ENCODE data around the gene KRT78. TPM values are rescaled to one million over a fixed set of nuclear protein-coding genes. Genes with fewer than 3 reads are reported as not detected.

The KRT78 gene
- total and polyA plus RNA-seq, 2 donors (not counting 1 experiment from before 2014, with no cell fraction given): not detected

DNA sequence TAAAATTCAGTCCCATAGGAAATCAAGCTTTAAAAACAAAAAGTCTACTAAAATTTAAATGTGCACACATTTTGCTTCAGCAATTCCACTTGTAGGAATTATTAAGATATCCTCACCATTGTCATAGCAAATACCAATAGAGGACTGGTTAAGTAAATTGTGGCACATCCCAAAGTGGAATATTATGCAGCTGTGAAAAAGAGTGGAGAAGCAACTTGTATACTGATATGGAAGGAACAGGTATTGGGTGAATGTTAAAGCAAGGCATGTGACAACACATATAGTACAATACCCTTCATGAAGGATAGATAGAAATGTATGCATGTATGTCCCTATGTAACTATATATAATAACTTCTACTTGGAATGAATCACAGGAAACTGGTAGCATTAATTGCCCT, 44.2 kb upstream of the KRT78 start:
- H3K27ac Mint-ChIP-seq: no peak overlapping the region
- Histone ChIP-seq H2AFZ (ENCODE audit: insufficient read depth, low read depth, low read length, poor library complexity, severe bottlenecking) (no peak overlapping the region), H3K9ac (ENCODE audit: low read length) (no peak overlapping the region), H4K20me1 (ENCODE audit: control insufficient read depth, insufficient read depth, low read length, poor library complexity, severe bottlenecking) (no peaks in the 10 kb centered on the region), H3K4me1 (ENCODE audit: control insufficient read depth in 2 of 2, insufficient read depth in 2 of 2, low read length in 2 of 2) (no peaks in the 10 kb centered on the region), H3K79me2 (ENCODE audit: control insufficient read depth, insufficient read depth, low read length) (no peaks in the 10 kb centered on the region), H3K27me3 (replicated peaks in 1 of 4; ENCODE audit: control extremely low read depth in 1 of 4, control insufficient read depth in 3 of 4, insufficient read depth in 4 of 4, low read length in 3 of 4) (no peaks in the 10 kb centered on the region), H3K4me2 (replicated peaks; ENCODE audit: low read depth, low read length, poor library complexity, severe bottlenecking) (no peak overlapping the region), H3K27ac (ENCODE audit: low read length in 2 of 2) (no peak overlapping the region), H3K36me3 (replicated peaks in 1 of 2; ENCODE audit: control extremely low read depth in 1 of 2, control insufficient read depth in 1 of 2, extremely low read depth in 1 of 2, insufficient read depth in 2 of 2, low read length in 1 of 2) (no peaks in the 10 kb centered on the region), H3K4me3 (ENCODE audit: control extremely low read depth in 1 of 5, extremely low read depth in 1 of 5, insufficient read depth in 1 of 5, low read depth in 2 of 5, low read length in 4 of 5) (no peak overlapping the region), H3K9me3 (ENCODE audit: control extremely low read depth in 1 of 3, control insufficient read depth in 2 of 3, insufficient read depth in 1 of 3, low read length in 2 of 3) (peaks cover 0 to 4% (median 0%) of the 10 kb centered on the region in 3 donors)
- intact Hi-C loops (cut with micrococcal nuclease): no loop called here
- peaks cover 18% of the 10 kb centered on the region for H3K27me3 Mint-ChIP-seq
- TF ChIP-seq CTCF (IDR thresholded peaks at IDR 0.05): no peak
- no peak for TF ChIP-seq EZH2 (IDR thresholded peaks at IDR 0.05; ENCODE audit: borderline replicate concordance, insufficient read depth, low read depth, low read length, poor library complexity, severe bottlenecking)
- H3K4me1 Mint-ChIP-seq: no peaks in the 10 kb centered on the region
- no peaks in the 10 kb centered on the region for H3K9me3 Mint-ChIP-seq (ENCODE audit: insufficient read depth)
- ChIA-PET CTCF (no interaction called here), POLR2A (no interaction called here)
- no peak for ATAC-seq (ENCODE audit: low read depth)
- no peak for DNase-seq
- H3K4me3 Mint-ChIP-seq: no peak overlapping the region

DNA sequence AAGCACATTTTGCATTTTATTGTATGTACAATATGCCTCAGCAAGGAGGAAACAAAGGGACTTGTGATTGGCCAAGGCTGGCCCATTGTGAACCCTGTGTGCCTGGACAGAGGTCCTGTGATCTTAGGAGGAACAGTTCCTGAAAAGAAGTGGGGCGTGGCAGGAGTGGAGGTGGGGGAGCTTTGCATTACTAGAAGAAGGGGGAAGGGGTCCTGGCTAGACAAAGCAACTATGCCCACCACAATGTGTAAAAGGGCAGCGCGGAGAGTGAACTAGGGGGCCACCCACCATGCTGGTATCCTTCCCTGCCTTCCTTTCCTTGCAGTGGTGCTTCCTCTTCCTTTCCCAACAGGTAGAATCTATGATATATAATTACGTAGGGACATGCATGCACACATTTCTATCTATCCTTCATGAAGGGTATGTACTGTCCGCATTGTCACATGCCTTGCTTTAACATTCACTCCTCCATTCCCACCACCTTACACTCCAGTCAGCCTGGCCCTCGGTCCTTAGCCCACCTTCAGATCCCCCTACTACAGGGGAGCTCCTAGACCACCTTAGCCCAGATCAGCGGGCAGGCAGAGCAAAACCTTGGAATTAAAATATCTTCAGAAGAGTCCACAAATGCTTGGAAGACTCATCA, 43.5 kb upstream of the KRT78 start:
- no peak overlapping the region for H3K9ac ChIP-seq (ENCODE audit: low read length)
- H3K4me3 Mint-ChIP-seq: no peak overlapping the region
- no peaks in the 10 kb centered on the region for H3K36me3 ChIP-seq (replicated peaks in 1 of 2; ENCODE audit: control extremely low read depth in 1 of 2, control insufficient read depth in 1 of 2, extremely low read depth in 1 of 2, insufficient read depth in 2 of 2, low read length in 1 of 2)
- H3K27ac Mint-ChIP-seq: no peak overlapping the region
- H3K4me1 ChIP-seq (ENCODE audit: control insufficient read depth in 2 of 2, insufficient read depth in 2 of 2, low read length in 2 of 2): no peaks in the 10 kb centered on the region
- no peaks in the 10 kb centered on the region for H3K79me2 ChIP-seq (ENCODE audit: control insufficient read depth, insufficient read depth, low read length)
- H3K27me3 ChIP-seq (replicated peaks in 1 of 4; ENCODE audit: control extremely low read depth in 1 of 4, control insufficient read depth in 3 of 4, insufficient read depth in 4 of 4, low read length in 3 of 4): peaks cover 0 to 2% (median 0%) of the 10 kb centered on the region in 4 experiments
- no peaks in the 10 kb centered on the region for H4K20me1 ChIP-seq (ENCODE audit: control insufficient read depth, insufficient read depth, low read length, poor library complexity, severe bottlenecking)
- no peak overlapping the region for H2AFZ ChIP-seq (ENCODE audit: insufficient read depth, low read depth, low read length, poor library complexity, severe bottlenecking)
- ChIA-PET CTCF (no interaction called here), POLR2A (no interaction called here)
- H3K27ac ChIP-seq (ENCODE audit: low read length in 2 of 2): no peak overlapping the region
- H3K4me2 ChIP-seq (replicated peaks; ENCODE audit: low read depth, low read length, poor library complexity, severe bottlenecking): no peak overlapping the region
- WGBS (ENCODE audit: insufficient coverage): 96% methylated on average over 3 of the region's 7 CpGs
- DNase-seq (no peak), ATAC-seq (ENCODE audit: low read depth) (no peak)
- intact Hi-C loops (cut with micrococcal nuclease): no loop called here
- H3K9me3 Mint-ChIP-seq (ENCODE audit: insufficient read depth): no peaks in the 10 kb centered on the region
- no peaks in the 10 kb centered on the region for H3K4me1 Mint-ChIP-seq
- no peak for TF ChIP-seq CTCF (IDR thresholded peaks at IDR 0.05)
- no peak for TF ChIP-seq EZH2 (IDR thresholded peaks at IDR 0.05; ENCODE audit: borderline replicate concordance, insufficient read depth, low read depth, low read length, poor library complexity, severe bottlenecking)
- H3K9me3 ChIP-seq (ENCODE audit: control extremely low read depth in 1 of 3, control insufficient read depth in 2 of 3, insufficient read depth in 1 of 3, low read length in 2 of 3): peaks cover 0 to 4% (median 0%) of the 10 kb centered on the region in 3 donors
- H3K4me3 ChIP-seq (ENCODE audit: control extremely low read depth in 1 of 5, extremely low read depth in 1 of 5, insufficient read depth in 1 of 5, low read depth in 2 of 5, low read length in 4 of 5): no peak overlapping the region
- H3K27me3 Mint-ChIP-seq: peaks cover 18% of the 10 kb centered on the region
